Femur (tissue), 1 donor: ENCODE results near the gene SELENOP.

Experiments used
- DNase-seq: peaks from one replicate; pipeline ENCODE4 v3.0.0-alpha.2; 2017

The SELENOP gene

GRCh38 chr5:42798284-42799240 lies 13.1 kb downstream of the SELENOP start:
- DNase-seq = no peak

GRCh38 chr5:42791151-42791550 lies 20.5 kb downstream of the SELENOP start:
- DNase-seq = no peak

GRCh38 chr5:42787845-42788244 lies 23.8 kb downstream of the SELENOP start:
- no peak for DNase-seq

GRCh38 chr5:42787073-42787472 lies 24.6 kb downstream of the SELENOP start:
- no peak for DNase-seq

GRCh38 chr5:42785756-42786155 lies 25.9 kb downstream of the SELENOP start:
- no peak for DNase-seq

GRCh38 chr5:42784132-42784531 lies 27.6 kb downstream of the SELENOP start:
- no peak for DNase-seq

GRCh38 chr5:42781584-42781983 lies 30.1 kb downstream of the SELENOP start:
- no peak for DNase-seq

- DNase-seq = no peak
These were observed 32.6 kb downstream of the SELENOP start for GRCh38 chr5:42779083-42779482.

- no peak for DNase-seq
These were observed 39.3 kb downstream of the SELENOP start for GRCh38 chr5:42772265-42772993.

- no peak for DNase-seq
These were observed 41.7 kb downstream of the SELENOP start for GRCh38 chr5:42770003-42770402.

- DNase-seq = no peak
These were observed 43.6 kb downstream of the SELENOP start for GRCh38 chr5:42768106-42768504.

- DNase-seq = no peak
These were observed 44.1 kb downstream of the SELENOP start for GRCh38 chr5:42767491-42768105.

GRCh38 chr5:42761791-42762190 lies 49.9 kb downstream of the SELENOP start:
- DNase-seq = no peak

- DNase-seq = no peak
These were observed 51.3 kb downstream of the SELENOP start for GRCh38 chr5:42760426-42760825.

GRCh38 chr5:42759456-42759855 lies 52.2 kb downstream of the SELENOP start:
- no peak for DNase-seq

- DNase-seq = peak; percentile 45
These were observed 54.8 kb downstream of the SELENOP start, which contains the start of gene CCDC152 for GRCh38 chr5:42756606-42757601. Gene CCDC152, plus strand, starts transcription at chr5:42756818. Its CDS starts 2,304 bp downstream, at chr5:42759122.

- no peak for DNase-seq
These were observed 58.6 kb downstream of the SELENOP start for GRCh38 chr5:42753099-42753498.

- DNase-seq = no peak
These were observed 60.6 kb downstream of the SELENOP start for GRCh38 chr5:42751044-42751443.

GRCh38 chr5:42750507-42750906 lies 61.2 kb downstream of the SELENOP start:
- no peak for DNase-seq
